ENCODE data around the gene FPR3. TPM values are rescaled to one million over a fixed set of nuclear protein-coding genes. Genes with fewer than 3 reads are reported as not detected.

Gene FPR3
- total RNA-seq, 2 donors from 2014 or later, result 11.1 to 18.0 TPM

DNA sequence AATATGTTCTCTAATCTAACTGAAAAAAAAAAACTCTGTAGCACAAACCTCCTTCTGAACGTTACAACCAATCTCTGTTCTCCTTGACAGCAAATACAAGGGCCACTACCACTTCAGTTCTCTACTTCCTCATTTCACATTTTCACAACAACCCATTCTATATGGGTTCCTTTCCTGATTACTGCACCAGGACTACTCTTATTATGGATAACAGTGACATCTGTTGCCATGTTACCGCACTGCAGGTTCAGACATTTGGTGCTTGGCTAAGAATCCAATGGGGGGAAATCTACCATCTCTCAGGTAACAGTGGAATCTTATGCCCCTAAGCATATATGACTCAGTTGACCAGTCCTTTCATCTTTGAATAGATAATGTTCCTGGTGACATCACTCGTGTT lies 11.6 kb upstream of the FPR3 start:
- Histone ChIP-seq H3K27me3 (replicated peaks; ENCODE audit: insufficient read depth) (no peaks in the 10 kb centered on the region), H3K36me3 (no peaks in the 10 kb centered on the region), H3K4me3 (no peak overlapping the region), H3K9me3 (no peaks in the 10 kb centered on the region), H3K27ac (no peak overlapping the region), H3K4me1 (ENCODE audit: control insufficient read depth in 1 of 2, low read depth in 2 of 2) (no peaks in the 10 kb centered on the region)
- DNase-seq (ENCODE audit: low spot score) (no peak), ATAC-seq (ENCODE audit: insufficient number of reproducible peaks, low FRiP score, low read depth) (no peak)
- TF ChIP-seq, protein P1, sequence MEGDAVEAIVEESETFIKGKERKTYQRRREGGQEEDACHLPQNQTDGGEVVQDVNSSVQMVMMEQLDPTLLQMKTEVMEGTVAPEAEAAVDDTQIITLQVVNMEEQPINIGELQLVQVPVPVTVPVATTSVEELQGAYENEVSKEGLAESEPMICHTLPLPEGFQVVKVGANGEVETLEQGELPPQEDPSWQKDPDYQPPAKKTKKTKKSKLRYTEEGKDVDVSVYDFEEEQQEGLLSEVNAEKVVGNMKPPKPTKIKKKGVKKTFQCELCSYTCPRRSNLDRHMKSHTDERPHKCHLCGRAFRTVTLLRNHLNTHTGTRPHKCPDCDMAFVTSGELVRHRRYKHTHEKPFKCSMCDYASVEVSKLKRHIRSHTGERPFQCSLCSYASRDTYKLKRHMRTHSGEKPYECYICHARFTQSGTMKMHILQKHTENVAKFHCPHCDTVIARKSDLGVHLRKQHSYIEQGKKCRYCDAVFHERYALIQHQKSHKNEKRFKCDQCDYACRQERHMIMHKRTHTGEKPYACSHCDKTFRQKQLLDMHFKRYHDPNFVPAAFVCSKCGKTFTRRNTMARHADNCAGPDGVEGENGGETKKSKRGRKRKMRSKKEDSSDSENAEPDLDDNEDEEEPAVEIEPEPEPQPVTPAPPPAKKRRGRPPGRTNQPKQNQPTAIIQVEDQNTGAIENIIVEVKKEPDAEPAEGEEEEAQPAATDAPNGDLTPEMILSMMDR (IDR thresholded peaks at IDR 0.05), result no peak

DNA sequence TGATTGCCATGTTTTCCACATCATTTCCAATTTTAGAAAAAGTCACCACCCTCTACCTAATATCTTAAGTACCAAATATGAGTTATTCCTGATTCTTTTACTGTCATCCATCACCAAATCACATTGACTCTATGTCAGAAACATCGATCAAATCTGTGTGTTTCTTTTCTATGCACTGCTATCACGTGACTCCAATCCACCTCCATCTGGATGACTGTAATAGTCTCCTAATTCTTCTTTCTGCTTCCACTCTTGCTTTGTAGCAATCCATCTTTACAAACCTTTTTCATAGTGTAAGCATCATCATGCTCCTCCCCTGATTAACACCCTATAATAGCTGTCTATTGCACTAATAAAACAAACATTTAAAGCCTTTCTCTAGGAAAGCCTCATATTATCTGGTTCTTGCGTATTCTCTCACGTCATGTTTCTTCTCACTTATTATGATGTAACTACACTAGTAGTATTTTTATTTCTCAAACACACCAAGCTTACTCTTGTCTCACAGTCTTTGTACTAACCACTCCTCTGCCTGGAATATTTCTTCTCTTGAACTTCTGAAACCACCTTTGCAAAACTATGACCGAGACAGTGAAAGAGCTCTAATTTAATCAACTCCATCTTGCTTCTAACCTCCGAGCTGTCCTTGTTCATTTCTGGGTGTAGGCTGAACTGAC lies 10.7 kb upstream of the FPR3 start:
- Histone ChIP-seq H3K27ac (no peak overlapping the region), H3K36me3 (no peaks in the 10 kb centered on the region), H3K4me1 (ENCODE audit: control insufficient read depth in 1 of 2, low read depth in 2 of 2) (no peaks in the 10 kb centered on the region), H3K4me3 (no peak overlapping the region), H3K9me3 (no peaks in the 10 kb centered on the region), H3K27me3 (replicated peaks; ENCODE audit: insufficient read depth) (no peaks in the 10 kb centered on the region)
- ATAC-seq (ENCODE audit: insufficient number of reproducible peaks, low FRiP score, low read depth), result no peak
- no peak for DNase-seq (ENCODE audit: low spot score)
- TF ChIP-seq, protein P1 (IDR thresholded peaks at IDR 0.05), result no peak

DNA sequence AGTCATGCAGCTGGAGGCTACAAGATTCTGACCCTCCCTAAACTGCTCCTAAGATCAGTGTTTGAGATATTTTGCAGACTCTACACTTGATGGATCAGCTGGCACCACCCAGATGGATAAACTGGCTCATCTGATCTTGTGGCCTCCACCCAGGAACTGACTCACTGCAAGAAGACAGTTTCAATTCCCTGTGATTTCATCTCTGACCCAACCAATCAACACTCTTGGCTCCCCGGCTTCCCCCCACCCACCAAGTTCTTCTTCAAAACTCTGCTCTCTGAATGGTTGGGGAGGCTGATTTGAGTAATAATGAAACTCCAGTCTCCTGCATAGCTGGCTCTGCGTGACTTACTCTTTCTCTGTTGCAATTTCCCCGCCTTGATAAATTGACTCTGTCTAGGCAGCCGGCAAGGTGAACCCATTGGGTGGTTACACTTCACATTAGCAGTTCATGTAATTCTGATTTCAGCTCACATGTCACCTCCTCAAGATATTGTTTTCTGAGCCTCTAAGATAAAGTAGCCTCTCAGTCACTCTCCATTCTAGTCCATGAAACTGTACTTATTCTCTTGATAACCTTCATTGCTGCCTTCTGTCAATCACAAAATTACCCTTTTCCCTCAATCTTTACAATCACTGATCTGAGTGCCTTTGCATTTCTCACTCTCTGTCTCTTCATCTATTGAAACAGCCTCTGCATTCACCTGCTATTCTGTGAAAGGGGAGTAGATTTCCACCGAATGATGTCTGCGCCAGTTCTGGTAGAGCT lies 9.9 kb upstream of the FPR3 start:
- Histone ChIP-seq H3K36me3 (no peaks in the 10 kb centered on the region), H3K4me1 (ENCODE audit: control insufficient read depth in 1 of 2, low read depth in 2 of 2) (no peaks in the 10 kb centered on the region), H3K4me3 (no peak overlapping the region), H3K9me3 (no peaks in the 10 kb centered on the region), H3K27me3 (replicated peaks; ENCODE audit: insufficient read depth) (no peaks in the 10 kb centered on the region), H3K27ac (no peak overlapping the region)
- peak; percentile 21 for DNase-seq (ENCODE audit: low spot score)
- TF ChIP-seq, protein P1 (IDR thresholded peaks at IDR 0.05), result no peak
- no peak for ATAC-seq (ENCODE audit: insufficient number of reproducible peaks, low FRiP score, low read depth)

DNA sequence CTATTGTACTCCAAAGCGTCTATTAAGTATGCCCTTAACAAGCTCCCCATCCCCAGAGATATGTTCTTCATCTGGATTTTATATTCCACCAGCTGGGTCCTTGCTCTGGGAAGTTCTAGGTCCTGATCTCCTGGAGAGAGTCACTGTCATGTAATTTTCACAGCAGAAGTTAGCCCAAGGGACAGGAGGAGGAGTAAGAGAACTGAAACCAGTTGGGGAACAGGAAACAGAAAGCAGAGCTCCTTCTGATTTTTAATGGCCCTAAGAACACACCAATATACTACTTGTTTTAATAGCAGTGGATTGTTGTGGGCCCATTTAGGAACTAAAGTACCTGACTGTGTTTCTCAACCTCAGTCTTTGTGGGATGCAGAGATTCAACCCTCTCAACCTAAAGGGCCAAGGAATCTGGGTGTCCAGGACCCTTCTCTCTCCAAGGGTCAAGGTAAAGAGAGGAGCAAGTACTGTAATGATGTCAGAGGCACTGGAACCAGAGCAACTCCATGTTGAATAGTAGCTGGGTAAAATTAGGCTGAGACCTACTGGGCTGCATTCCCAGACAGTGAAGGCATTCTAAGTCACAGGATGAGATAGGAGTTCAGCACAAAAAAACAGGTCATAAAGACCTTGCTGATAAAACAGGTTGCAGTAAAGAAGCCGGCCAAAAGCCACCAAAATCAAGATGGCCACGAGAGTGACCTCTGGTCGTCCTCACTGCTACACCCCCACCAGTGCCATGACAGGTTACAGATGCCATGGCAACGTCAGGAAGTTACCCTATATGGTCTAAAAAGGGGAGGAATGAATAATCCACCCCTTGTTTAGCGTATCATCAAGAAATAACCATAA lies 8.1 kb upstream of the FPR3 start:
- Histone ChIP-seq H3K27me3 (replicated peaks; ENCODE audit: insufficient read depth) (no peaks in the 10 kb centered on the region), H3K9me3 (no peaks in the 10 kb centered on the region), H3K27ac (peak overlapping the region in 1 of 2 donors; percentile 27), H3K4me3 (no peak overlapping the region), H3K36me3 (no peaks in the 10 kb centered on the region), H3K4me1 (ENCODE audit: control insufficient read depth in 1 of 2, low read depth in 2 of 2) (no peaks in the 10 kb centered on the region)
- TF ChIP-seq, protein P1 (IDR thresholded peaks at IDR 0.05), result no peak
- ATAC-seq (ENCODE audit: insufficient number of reproducible peaks, low FRiP score, low read depth) (no peak), DNase-seq (ENCODE audit: low spot score) (no peak)

DNA sequence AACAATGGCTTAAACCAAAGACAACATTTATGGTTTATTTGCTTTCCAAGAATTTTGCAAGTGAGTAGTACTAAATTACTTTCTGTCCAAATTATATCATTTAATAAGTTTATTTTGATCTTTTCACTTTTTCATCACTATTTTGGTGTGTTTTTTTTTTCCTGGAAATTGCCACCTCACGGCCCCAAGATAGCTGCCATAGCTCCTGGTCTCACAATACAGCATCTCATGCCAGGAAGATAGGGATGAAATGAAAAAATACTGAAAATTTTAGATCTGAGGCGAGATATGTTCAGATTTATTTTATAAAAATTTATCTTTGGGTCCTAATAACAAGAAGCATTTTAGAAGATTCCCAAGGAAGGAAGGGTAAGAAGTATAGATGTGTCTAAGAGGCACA lies 6.9 kb upstream of the FPR3 start:
- Histone ChIP-seq H3K27me3 (replicated peaks; ENCODE audit: insufficient read depth) (no peaks in the 10 kb centered on the region), H3K36me3 (no peaks in the 10 kb centered on the region), H3K4me1 (ENCODE audit: control insufficient read depth in 1 of 2, low read depth in 2 of 2) (no peaks in the 10 kb centered on the region), H3K4me3 (no peak overlapping the region), H3K27ac (no peak overlapping the region), H3K9me3 (no peaks in the 10 kb centered on the region)
- TF ChIP-seq, protein P1 (IDR thresholded peaks at IDR 0.05), result no peak
- ATAC-seq (ENCODE audit: insufficient number of reproducible peaks, low FRiP score, low read depth) (no peak), DNase-seq (ENCODE audit: low spot score) (no peak)
